ENCODE measurements around the gene GRIN1. TPM values are rescaled to one million over a fixed set of nuclear protein-coding genes. Genes with fewer than 3 reads are reported as not detected.

GRIN1 gene
- total RNA-seq, 4 donors from 2014 or later, result 0.11 to 0.50 (median 0.19) TPM; not detected in 1

- DNase-seq (ENCODE audit: extremely low spot score), result no peak
- Histone ChIP-seq H3K4me3 (no peak overlapping the region), H3K9me3 (no peaks in the 10 kb centered on the region), H3K36me3 (peaks cover 11 to 57% (median 57%) of the 10 kb centered on the region in 4 donors), H3K27me3 (no peaks in the 10 kb centered on the region), H3K27ac (replicated peaks in 1 of 4) (no peak overlapping the region), H3K4me1 (peaks cover 16 to 26% (median 20%) of the 10 kb centered on the region in 4 donors)
- intact Hi-C loops (cut with DNase I), result no loop called here
- TF ChIP-seq POLR2AphosphoS5 (IDR thresholded peaks at IDR 0.05), result no peak
- TF ChIP-seq EP300 (IDR thresholded peaks at IDR 0.05), result no peak
- TF ChIP-seq, protein P1, sequence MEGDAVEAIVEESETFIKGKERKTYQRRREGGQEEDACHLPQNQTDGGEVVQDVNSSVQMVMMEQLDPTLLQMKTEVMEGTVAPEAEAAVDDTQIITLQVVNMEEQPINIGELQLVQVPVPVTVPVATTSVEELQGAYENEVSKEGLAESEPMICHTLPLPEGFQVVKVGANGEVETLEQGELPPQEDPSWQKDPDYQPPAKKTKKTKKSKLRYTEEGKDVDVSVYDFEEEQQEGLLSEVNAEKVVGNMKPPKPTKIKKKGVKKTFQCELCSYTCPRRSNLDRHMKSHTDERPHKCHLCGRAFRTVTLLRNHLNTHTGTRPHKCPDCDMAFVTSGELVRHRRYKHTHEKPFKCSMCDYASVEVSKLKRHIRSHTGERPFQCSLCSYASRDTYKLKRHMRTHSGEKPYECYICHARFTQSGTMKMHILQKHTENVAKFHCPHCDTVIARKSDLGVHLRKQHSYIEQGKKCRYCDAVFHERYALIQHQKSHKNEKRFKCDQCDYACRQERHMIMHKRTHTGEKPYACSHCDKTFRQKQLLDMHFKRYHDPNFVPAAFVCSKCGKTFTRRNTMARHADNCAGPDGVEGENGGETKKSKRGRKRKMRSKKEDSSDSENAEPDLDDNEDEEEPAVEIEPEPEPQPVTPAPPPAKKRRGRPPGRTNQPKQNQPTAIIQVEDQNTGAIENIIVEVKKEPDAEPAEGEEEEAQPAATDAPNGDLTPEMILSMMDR (IDR thresholded peaks at IDR 0.05), result no peak
- TF ChIP-seq POLR2A (IDR thresholded peaks at IDR 0.05; ENCODE audit: low read depth), result no peak
- 99% methylated on average over 20 of the region's 42 CpGs for WGBS
Observed at GRCh38 chr9:137112564-137113384, 26.2 kb upstream of the GRIN1 start.

- H3K9me3 ChIP-seq, result no peaks in the 10 kb centered on the region
- H3K36me3 ChIP-seq, result peaks cover 7 to 49% (median 49%) of the 10 kb centered on the region in 4 donors
- H3K4me3 ChIP-seq, result peak overlapping the region; percentile 73 to 93 (median 84)
- 23% methylated on average over 27 of the region's 66 CpGs for WGBS
- TF ChIP-seq POLR2AphosphoS5 (IDR thresholded peaks at IDR 0.05) (no peak), POLR2A (IDR thresholded peaks at IDR 0.05; ENCODE audit: low read depth) (no peak)
- TF ChIP-seq, protein P1 (IDR thresholded peaks at IDR 0.05), result no peak
- no peak overlapping the region for H3K27ac ChIP-seq (replicated peaks in 1 of 4)
- peaks cover 16 to 26% (median 20%) of the 10 kb centered on the region in 4 donors for H3K4me1 ChIP-seq
- intact Hi-C loops (cut with DNase I), result no loop called here
- no peaks in the 10 kb centered on the region for H3K27me3 ChIP-seq
- no peak for DNase-seq (ENCODE audit: extremely low spot score)
Observed at GRCh38 chr9:137113385-137114159, 25.4 kb upstream of the GRIN1 start.

DNA sequence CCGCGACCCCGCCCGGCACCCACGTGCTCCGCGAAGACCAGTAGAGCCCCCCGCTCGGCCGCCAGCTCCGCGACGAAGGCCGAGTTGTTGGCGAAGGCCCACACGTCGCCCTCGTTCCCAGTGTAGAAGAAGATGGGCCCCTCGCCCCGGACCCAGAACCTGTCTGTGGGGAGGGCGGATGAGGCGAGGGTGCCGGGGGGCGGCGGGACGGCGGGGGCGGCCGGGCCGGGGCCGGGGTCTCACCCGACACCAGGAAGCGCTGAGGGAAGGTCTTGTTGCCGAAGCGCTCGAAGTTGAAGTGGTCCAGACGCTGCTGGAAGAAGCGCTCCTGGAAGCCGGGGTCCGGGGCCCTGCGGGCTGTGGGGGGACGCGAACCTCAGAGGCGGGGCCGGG, 24.7 kb upstream of the GRIN1 start:
- TF ChIP-seq POLR2AphosphoS5 (IDR thresholded peaks at IDR 0.05), result no peak
- no peak for TF ChIP-seq POLR2A (IDR thresholded peaks at IDR 0.05; ENCODE audit: low read depth)
- TF ChIP-seq, protein P1 (IDR thresholded peaks at IDR 0.05), result no peak
- TF ChIP-seq EP300 (IDR thresholded peaks at IDR 0.05), result no peak
- Histone ChIP-seq H3K36me3 (peaks cover 6 to 43% (median 42%) of the 10 kb centered on the region in 4 donors), H3K27ac (replicated peaks in 1 of 4) (peak overlapping the region; percentile 36 to 68 (median 52)), H3K9me3 (no peaks in the 10 kb centered on the region), H3K27me3 (no peaks in the 10 kb centered on the region), H3K4me3 (peak overlapping the region; percentile 73 to 93 (median 84)), H3K4me1 (peaks cover 16 to 26% (median 20%) of the 10 kb centered on the region in 4 donors)
- DNase-seq (ENCODE audit: extremely low spot score), result no peak
- WGBS, result no CpG with 5 or more reads among the region's 45 CpGs
- intact Hi-C loops (cut with DNase I), result no loop called here

- Histone ChIP-seq H3K4me3 (peak within 1 kb of the TSS; percentile 73 to 93 (median 84)), H3K9me3 (no peaks in the 10 kb centered on the region), H3K27ac (replicated peaks in 1 of 4) (peak within 1 kb of the TSS; percentile 36 to 68 (median 52)), H3K4me1 (peaks cover 16 to 26% (median 20%) of the 10 kb centered on the region in 4 donors), H3K27me3 (no peaks in the 10 kb centered on the region), H3K36me3 (peaks cover 6 to 37% (median 36%) of the 10 kb centered on the region in 4 donors)
- no peak for DNase-seq (ENCODE audit: extremely low spot score)
- intact Hi-C loops (cut with DNase I), result no loop called here
- 83% methylated on average over 3 of the region's 70 CpGs for WGBS
- TF ChIP-seq, protein P1 (IDR thresholded peaks at IDR 0.05), result peak in 1 of 3 experiments; percentile 12
- no peak for TF ChIP-seq EP300 (IDR thresholded peaks at IDR 0.05)
- peak; percentile 30 to 52 for TF ChIP-seq POLR2AphosphoS5 (IDR thresholded peaks at IDR 0.05)
- TF ChIP-seq POLR2A (IDR thresholded peaks at IDR 0.05; ENCODE audit: low read depth), result no peak
Observed at GRCh38 chr9:137114613-137115393, 24.2 kb upstream of the GRIN1 start, which contains the start of gene DPP7. TSS of gene DPP7 (minus strand) at chr9:137114733. CDS start at chr9:137114713, 20 bp downstream.

Measured in esophagus muscularis mucosa (tissue), 4 donors.